NCI-H1048 (cell line): Measurements from ENCODE around the gene DACT3.
"Not testable (repeated sequence)": the region's sequence is repeated elsewhere in the genome, so short reads cannot be mapped to it uniquely, and the experiment has no call there.

Experiments
- DNase-seq: peaks from one replicate; lab custom pipeline; 2025; lab: John Stamatoyannopoulos, UW

Gene DACT3

DNA sequence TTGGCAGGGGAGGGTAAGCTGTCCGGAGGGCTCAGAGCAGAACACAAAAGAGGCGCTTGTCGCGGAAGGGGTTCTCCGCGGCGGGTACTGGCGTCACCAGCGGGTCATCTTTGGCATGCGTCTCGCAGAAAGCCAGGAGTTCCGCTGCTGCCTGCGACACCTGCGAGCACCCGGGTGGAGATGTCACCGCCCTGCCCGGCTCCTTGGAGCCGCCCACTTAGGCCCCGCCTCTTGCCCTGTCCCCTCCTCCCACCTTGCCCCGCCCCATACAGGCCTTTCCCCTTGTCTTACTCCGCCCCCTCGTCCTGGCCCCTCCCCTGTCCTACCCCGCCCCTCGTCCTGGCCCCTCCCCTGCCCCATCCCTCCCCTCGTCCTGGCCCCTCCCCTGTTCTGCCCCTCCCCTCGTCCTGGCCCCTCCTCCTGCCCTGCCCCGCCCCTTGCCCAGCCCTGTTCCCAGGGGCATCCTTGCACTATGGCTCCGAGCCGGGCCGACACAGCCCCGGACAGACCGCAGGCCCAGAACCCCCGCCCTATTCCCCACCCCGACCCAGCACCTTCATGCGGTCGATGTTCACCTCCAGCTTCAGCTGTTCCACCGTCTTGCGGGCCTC is 26.8 kb downstream of the DACT3 start:
- peak; percentile 30 for DNase-seq

DNA sequence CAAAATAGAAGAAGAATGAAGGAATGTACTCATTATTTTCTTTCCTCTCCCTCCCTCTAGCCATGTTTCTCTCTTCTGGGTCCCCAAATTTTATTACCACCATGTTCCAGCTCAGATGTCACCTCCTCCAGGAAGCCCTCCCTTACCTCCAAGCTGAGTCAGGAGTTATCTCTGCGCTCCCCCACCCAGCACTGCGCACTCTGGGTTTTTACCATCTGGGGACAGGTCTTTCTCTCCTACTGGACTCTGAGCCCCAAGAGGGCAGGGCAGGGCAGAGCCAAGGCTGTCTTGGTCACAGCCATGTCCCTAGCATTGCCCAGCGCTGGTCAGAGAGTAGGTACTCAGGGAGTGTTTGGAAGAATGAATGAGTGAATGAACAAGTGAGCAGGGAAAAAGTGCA is 27.9 kb downstream of the DACT3 start:
- DNase-seq = no peak

DNA sequence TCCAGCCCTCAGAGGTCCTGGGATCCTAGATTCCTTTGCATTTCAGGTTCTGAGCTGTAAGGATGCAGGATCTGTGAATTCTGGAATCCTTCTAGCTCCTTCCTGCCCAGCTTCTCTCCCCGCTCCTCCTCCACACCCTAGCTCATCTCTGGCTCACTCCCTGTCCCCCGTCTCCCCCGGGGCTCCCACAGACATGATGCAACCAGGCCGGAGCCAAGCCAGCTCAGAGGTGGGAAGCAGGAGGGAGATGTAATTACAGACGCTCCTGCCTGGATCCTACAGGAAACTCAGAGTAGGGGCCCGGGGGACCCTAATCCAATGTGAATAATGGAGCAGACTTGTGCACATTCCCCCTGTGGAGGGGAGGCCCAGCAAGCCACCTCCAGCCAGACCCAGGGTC is 29.5 kb downstream of the DACT3 start:
- no peak for DNase-seq

DNA sequence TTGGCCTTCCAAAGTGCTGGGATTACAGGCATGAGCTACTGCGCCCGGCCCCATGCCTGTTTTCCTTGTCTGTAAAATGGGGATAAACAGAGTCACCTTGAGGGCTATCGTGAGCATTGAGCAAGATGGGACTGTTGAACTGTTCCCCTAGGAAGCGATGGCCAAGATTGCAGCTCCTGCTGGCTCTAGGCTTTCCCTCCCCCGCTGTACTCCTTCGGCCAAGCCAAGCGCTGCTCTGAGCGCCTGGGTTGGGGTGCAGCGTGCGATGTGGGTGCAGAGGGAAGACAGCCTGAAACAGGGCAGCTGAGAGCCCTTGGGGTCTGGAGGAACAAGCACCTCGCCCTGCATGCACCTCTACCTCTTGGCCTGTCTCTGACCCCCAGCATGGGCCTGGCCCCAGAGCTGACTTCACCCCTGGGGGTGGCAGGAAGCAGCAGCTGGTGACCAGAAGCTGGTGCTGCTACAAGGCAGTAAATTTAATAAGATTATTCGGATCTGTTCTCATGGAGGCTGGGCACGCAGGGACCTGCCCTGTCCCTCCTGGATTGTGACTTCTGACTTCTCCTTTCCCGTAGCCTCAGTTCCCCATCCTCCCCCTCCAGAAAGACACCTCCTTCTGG is 30.3 kb downstream of the DACT3 start:
- no peak for DNase-seq

DNA sequence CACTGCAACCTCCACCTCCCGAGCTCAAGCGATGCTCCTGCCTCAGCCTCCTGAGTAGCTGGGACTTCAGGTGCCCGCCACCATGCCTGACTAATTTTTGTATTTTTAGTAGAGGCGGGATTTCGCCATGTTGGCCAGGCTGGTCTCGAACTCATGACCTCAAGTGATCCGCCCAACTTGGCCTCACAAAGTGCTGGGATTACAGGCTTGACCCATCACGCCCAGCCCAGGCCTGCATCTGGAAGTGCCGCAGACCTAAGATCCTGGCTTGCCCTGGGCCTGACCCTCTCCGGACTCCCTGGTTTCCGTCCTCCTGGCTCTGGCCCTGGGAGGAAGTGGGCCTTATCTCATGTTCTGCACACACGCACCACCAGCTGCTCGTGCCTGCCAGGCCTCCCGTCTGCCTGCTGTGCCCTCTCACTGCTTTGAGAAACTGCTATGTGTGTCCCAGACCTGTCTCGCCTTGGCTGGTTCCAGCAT is 31.4 kb downstream of the DACT3 start:
- DNase-seq = no peak

DNA sequence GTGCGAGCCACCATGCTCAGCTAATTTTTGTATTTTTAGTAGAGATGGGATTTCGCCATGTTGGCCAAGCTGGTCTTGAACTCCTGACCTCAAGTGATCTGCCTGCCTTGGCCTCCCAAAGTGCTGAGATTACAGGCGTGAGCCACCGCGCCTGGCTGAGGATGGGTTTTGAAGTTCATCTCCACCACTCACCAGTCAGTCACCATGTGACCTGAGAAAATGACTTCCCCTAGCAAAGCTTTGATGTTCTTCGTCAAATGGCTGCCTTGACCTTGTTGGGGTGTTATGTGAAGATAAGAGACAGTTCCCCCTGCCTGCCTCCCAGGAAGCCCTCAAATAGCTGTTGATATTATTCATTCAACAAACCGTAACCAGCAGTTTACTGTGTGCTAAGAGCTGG is 32.0 kb downstream of the DACT3 start:
- DNase-seq = not testable (repeated sequence)

DNA sequence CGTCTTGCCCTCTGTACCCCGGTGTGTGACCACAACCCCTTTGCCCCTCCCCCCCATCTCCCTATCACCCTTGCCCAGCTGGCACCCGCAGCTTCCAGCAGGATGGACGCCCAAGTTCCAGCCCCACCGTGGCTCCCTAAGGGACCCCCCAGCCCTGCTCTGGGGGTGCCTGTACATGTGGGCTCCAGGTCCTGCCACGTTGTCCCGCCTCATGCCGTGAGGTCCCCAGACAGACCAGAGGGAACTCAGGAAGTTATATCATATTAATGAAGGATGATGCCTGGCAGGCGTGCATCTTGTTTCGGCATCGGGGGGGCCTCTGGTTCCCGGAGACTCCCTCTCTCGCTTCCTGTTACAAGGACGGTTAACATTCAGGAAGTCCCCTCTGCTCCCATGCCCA is 34.5 kb downstream of the DACT3 start:
- DNase-seq = no peak

DNA sequence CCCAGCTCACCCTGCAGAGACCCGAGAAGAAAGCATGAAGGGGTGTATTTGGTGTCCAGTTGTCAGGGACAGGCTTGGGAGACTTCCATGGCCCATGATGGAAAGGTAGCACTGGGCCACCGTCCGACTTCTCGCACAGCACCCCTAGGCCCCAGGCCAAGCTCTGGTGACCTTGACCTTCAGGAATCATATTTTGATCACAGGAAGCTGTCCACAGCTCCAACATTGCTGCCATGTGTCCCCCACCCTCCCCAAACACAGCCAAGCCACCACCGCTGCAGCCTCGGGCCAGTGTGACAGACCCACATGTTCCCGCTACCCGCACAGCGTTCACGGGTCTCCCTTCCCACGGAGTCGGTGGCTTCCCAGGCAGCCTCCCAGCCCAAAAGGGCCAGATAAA is 35.3 kb downstream of the DACT3 start:
- DNase-seq = no peak

DNA sequence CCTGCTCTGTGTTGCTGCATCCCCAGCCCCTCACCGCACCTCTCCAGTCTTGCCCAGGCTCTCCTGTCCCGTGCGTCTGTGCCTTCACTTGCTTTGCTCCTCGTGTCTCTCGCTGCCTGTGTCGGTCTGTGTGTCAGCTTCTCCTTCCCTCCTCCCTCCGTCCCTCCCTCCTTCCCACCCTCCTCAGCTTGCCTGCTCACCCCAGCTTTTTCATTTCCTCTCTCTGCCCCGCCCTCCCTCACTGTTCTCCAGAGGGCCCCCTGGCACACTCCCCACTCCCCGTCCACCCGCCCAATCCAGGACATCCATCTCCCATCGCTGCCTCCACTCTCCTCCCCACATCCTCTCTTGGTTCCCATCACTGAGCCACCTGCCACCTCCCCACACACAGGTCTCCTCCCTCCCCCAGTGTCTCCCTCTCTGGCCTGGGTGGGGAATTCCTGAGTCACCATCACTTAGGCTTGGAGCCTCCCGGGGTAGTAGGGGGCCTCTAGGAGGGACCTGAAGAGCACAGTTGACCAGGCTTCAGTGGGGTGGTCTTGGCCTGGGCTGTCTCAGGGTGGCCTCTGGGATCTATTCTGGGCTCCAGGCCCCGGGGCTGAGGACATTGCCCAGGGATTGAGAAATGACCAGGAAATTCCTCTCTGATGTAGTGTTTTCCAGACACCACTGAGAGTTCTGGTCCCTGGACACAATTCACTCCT is 35.9 kb downstream of the DACT3 start, which contains the start of gene PTGIR:
PTGIR (minus strand) TSS at position 132 of the 704 bp plus-strand sequence. CDS start 864 bp downstream, outside the sequence.
- no peak for DNase-seq

DNA sequence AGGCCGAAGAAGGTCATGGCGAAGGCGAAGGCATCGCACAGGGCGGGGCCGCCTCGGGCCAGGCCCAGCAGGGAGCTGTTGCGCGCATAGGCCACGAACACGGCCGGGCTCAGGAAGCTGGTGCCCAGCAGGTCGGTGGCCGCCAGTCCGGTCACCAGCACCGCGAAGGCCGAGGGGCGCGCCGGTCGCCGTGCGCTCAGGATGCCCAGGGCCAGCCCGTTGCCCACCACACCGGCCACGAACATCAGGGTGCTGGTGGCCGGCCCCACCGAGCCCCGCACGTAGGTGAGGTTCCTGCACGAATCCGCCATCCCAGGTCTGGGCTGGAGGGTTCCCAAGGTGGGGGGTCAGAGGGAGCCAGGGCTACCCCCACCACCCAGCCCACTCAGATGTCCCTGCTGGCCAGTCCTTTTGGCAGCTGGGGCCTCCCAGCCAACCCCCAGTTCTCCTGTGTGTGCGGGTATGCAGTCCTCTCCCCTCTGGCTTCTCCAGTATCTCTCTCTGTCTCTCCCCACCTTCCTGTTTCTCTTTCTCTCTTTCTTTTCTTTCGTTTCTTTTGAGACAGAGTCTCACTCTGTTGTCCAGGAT is 37.0 kb downstream of the DACT3 start:
- DNase-seq = no peak

DNA sequence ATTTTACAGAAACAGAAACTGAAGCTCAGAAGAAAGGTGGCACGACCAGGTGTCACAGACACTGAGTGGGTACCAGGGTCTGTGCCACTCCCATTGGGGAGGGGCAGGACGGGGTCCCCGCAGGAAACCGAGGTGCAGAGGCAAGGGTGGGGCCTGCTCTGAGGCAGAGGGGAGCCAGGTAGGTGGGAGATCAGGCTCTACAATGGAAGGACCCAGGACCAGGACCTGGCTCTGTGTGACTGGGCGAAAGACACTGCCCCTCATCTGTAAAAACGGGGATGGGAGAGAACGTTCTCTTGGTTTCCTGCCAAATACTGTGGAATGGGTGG is 38.9 kb downstream of the DACT3 start:
- DNase-seq = no peak

DNA sequence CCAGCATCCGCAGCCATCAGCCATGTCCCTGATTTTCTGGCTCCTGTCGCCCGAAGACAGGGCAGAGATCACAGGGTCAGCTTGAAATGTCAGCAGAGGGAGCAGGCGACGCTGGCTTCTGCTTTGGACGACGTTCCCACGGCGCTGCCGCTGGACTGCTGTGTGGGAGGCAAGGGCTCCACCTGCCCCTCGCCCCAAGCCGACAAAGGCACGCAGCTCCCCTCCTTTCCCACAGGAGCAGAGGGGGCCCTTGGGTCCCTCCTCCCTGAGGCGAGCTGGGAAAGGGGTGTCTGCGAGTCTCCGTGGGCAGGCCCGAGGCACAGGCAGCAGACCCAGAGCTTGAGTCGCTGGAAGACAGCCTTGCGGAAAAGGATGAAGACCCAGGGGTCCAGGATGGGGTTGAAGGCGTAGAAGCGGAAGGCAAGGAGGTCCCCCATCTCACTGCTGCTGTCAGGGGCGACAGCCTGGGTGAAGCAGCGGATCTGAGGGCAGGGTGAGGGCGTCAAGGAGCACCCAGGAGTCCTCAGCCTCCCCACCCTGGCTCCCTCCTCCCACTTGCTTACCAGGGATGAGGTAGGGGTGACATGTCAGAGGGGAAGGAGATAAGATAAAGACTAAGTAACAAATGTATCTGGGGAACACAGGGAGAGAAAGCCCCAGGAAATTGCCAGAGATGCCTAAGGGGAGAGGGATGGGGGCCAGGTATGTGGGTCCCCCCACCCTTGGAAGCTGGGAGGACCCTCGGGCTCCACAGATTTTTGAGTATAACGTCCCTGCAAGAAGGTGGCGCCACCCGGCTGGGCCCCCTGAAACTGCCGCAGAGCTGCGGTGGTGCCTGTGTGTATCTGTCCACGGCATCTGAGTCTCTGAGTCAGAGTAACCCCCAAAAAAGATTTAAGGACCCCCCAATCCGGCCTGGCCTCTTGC is 39.5 kb downstream of the DACT3 start:
- no peak for DNase-seq

DNA sequence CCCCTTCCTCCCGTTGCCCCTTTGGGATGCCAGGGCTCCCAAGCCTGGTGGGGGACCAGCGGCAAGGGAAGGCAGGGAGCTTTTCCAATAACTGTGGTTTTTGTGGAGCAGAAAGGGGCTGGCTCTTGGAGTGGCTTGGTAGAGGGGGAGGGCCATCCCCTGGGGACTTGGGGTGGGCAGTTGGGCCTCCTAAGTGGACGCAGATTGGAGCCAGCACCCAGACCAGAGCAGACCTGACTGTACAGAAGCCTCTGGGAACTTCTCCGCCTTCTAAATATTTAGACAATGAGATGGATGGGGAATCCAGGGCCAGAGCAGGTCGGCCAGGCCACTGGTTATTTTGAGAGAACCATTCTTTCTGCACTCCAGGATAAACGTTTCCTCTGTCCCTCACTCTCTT is 40.3 kb downstream of the DACT3 start:
- no peak for DNase-seq

DNA sequence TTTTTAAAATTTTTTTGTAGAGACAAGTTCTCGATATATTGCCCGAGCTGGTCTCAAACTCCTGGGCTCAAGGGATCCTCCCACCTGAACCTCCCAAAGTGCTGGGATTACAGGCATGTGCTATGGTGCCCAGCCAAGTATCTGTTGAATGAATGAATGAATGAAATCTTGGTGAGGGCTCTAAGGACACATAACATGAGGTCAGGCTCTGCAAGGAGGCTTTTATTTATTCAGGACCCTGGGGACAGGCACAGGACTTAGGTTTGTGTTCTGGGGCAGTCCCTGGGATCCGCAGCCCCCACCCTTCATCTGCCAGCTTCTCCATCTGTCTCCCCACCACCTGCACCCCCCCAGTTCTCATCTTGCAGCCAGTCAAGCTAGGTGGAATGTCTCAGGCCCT is 40.7 kb downstream of the DACT3 start:
- DNase-seq = no peak

DNA sequence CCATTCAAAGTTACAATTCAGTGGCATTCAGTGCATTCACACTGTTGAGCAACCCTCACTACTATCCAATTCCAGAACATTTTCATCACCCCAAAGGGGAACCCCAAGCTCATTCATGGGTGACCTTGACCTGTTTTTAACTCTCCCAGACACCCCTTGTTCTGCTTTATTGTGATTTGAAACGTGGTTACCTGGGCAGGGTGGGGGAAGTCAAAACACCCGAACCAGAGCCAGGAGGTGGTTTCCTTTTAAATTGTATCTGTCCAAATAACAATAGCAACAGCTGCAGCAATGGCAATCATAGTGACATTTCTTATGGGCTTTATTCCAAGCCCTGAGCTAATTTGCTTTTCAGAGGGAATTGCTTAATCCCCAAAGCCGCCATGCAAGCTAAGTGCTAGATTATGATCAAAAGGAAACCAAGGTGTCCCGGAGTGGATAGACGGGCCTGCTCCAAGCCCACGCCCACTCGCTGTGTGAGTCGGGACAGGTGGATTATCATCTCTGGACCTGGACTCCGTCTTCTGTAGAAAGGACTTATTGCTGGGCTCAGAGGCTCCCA is 42.2 kb downstream of the DACT3 start:
- DNase-seq = no peak

DNA sequence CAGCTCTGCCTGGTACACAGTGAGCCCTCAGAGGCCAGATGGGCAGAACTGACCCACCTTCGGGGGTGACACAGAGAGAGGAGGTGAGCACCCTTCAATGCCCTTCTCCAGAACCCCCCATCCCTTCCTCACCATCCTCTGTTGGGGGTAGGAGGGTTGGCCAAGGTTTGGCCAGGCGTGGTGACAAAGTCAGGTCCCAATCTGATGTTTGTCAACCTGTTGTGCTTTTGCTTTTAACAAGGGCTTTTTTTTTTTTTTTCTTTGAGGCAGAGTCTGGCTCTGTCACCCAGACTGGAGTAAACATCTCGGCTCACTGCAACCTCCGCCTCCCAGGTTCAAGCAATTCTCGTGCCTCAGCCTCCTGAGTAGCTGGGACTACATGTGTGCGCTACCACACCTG is 43.4 kb downstream of the DACT3 start:
- DNase-seq = no peak

DNA sequence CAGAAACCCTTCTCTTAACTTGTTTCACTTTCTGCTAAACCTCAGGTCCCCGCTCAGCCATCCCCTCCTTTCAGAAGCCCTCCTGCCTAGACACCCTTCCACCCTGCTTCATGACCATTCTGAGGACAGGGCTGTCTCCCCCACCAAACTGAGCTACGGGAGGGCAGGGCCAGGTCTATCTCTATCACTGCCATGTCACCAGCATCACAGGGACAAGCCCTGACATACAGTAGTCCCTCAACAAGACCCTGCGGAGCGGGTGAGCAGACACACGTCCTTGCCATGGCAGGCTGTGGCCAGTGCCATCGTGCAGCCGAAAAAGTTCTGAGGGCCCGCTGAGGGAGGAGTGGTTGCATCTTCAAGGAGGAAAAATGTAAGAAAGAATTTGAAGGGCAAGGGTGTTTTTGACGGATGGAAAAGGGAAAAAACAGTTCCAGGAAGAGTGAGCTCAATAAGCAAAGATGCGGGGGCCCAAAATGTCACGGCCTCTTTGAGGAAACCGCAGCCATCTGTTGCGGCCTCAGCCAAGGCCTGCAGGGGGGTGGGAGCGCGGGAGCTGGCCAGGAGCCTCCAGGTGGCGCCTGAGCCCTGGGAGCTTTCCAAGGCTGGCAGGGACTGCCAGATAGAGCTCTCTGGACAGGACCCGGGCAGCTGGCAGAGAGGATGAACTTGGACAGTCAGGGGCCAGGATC is 44.2 kb downstream of the DACT3 start:
- DNase-seq = no peak

DNA sequence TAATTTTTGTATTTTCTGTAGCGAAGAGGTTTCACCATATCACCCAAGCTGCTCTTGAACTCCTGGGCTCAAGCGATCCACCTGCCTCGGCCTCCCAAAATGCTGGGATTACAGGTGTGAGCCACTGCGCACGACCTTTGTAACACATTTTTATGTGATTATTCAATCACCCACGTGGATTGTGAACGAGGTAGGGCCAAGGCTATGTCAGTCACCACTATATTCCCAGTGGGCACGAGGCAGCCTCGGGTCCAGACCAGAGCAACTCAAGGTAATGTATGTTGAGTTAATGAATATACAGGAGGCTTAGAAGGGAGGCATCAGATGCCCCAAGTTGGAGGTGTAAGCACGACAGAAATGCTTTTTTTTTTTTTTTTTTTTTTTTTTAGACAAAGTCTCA is 45.0 kb downstream of the DACT3 start:
- no peak for DNase-seq

DNA sequence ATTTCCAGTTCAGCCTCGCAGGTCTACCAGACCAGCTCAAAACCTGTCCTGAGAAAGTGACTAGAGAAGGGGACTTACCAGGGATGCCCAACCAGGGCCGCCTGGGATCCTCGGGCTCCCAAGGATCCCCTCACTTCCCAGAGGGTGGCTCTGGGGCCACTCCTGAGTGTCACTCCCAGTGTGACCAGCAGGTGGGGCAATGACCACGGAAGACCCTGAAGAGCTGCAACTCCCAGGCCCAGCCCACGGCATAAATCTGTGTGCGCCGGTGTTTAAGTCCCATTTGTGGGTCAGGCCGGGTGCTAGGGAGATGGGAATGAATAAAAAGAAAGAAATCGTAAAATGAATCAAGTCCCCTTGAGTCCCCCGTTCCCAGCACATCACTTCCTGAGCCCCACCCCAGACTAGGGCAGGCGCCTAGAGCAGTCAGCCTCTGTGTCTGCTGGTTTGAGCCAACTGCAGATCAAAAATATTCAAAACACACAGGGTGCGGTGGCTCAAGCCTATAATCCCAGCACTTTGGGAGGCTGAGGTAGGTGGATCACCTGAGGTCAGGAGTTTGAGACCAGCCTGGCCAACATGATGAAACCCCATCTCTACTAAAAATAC is 46.8 kb downstream of the DACT3 start:
- DNase-seq = peak; percentile 65

DNA sequence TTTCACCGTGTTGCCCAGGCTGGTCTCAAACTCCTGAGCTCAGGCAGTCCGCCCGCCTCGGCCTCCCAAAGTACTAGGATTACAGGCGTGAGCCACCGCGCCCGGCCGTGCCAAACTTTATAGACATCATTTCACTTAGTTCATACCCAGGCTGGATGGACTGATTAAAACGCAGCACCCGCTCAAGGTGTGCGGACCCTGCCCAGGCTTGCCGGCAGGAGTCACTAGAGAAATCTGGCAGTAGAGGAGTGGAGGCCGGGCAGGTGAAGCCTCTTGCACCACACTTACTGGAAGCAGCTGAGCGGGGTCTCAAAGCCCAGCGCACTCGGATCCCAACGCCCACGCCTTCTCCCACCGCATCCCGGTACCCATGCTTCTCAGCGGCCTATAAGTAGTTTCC is 47.5 kb downstream of the DACT3 start:
- DNase-seq = no peak

DNA sequence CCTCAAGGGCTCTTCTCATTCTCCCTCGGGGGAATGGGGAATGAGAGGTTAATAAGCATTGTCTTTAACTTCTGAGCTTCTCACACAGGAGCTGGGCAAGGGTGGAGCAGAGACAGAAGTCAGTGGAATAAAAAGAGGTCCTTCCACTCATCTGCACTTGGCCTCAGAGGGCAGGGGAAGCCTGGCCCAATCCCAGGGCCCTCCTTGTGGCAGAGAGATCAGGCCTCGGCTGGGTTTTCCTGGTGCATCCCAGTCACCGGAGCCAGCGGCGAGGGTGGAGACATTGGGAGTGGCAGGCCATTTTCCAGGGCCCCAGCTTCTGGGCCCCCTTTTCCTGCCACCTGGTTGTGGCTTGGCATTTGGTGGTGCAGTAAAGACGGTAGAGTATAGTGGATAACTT is 49.2 kb downstream of the DACT3 start:
- no peak for DNase-seq
